ENCODE results near the gene ZNF70.

ZNF70 gene

GRCh38 chr22:23750714-23751440, at the start of gene ZNF70:
TSS of gene ZNF70 (minus strand) at chr22:23751112. CDS start at chr22:23745140, 5,972 bp downstream.
- FAIRE-seq, result no peak

GRCh38 chr22:23796461-23796860, 45.5 kb upstream of the ZNF70 start:
- no peak for FAIRE-seq

- FAIRE-seq, result no peak
These were observed 42.4 kb upstream of the ZNF70 start for GRCh38 chr22:23793326-23793725.

- FAIRE-seq, result no peak
These were observed 41.1 kb upstream of the ZNF70 start for GRCh38 chr22:23791738-23792645.

- FAIRE-seq, result no peak
These were observed 40.2 kb upstream of the ZNF70 start for GRCh38 chr22:23790819-23791737.

- no peak for FAIRE-seq
These were observed 38.7 kb upstream of the ZNF70 start for GRCh38 chr22:23789638-23790037.

GRCh38 chr22:23789121-23789520, 38.2 kb upstream of the ZNF70 start:
- no peak for FAIRE-seq

GRCh38 chr22:23787910-23788309, 37.0 kb upstream of the ZNF70 start:
- no peak for FAIRE-seq

GRCh38 chr22:23787600-23787896, 36.6 kb upstream of the ZNF70 start:
- FAIRE-seq, result no peak

GRCh38 chr22:23786752-23787599, 36.1 kb upstream of the ZNF70 start, which contains the start of gene SMARCB1:
TSS of gene SMARCB1 (plus strand) at chr22:23786966. CDS start at chr22:23787170, 204 bp downstream.
- no peak for FAIRE-seq

- FAIRE-seq, result no peak
These were observed 35.4 kb upstream of the ZNF70 start for GRCh38 chr22:23786261-23786710.

- FAIRE-seq, result no peak
These were observed 33.4 kb upstream of the ZNF70 start for GRCh38 chr22:23784215-23784732.

GRCh38 chr22:23783265-23784150, 32.6 kb upstream of the ZNF70 start:
- no peak for FAIRE-seq

GRCh38 chr22:23782703-23783102, 31.8 kb upstream of the ZNF70 start:
- FAIRE-seq, result no peak

- FAIRE-seq, result no peak
These were observed 31.3 kb upstream of the ZNF70 start for GRCh38 chr22:23782252-23782651.

- no peak for FAIRE-seq
These were observed 30.7 kb upstream of the ZNF70 start for GRCh38 chr22:23781511-23782183.

GRCh38 chr22:23781065-23781464, 30.2 kb upstream of the ZNF70 start:
- FAIRE-seq, result no peak

- FAIRE-seq, result no peak
These were observed 29.3 kb upstream of the ZNF70 start for GRCh38 chr22:23780146-23780748.

- no peak for FAIRE-seq
These were observed 28.8 kb upstream of the ZNF70 start for GRCh38 chr22:23779731-23780130.

- no peak for FAIRE-seq
These were observed 28.2 kb upstream of the ZNF70 start for GRCh38 chr22:23779083-23779482.

Measured in islet of Langerhans (tissue), 1 donor.